K562 (cell line): ENCODE data around the gene LGALS3. TPM values are rescaled to one million over a fixed set of nuclear protein-coding genes. Genes with fewer than 3 reads are reported as not detected.
A peak's percentile ranks its signal among the peaks of the same experiment; 100 is the strongest.

Experiments
- CSDE1 ChIP-seq, 2 experiments: fragments of 450-650 bp; IDR thresholded peaks; 2 replicates each; pipeline ENCODE4 v1.6.1; 2016; ENCODE audit warnings: mild to moderate bottlenecking in 1 of 2
- MAFG ChIP-seq: fragments of 450-650 bp; conservative IDR thresholded peaks from 2 replicates; pipeline ENCODE4 v1.6.1; 2016; ENCODE audit warnings: missing genetic modification characterization, missing compliant biosample characterization
- MTF1 ChIP-seq: fragments of 250-450 bp; sonication (Bioruptor Pico); IDR thresholded peaks from 2 replicates; pipeline ENCODE4 v1.9.0; 2021; ENCODE audit warnings: moderate library complexity, mild to moderate bottlenecking, inconsistent platforms, borderline replicate concordance
- PRDM10 ChIP-seq: fragments of 450-650 bp; IDR thresholded peaks from 2 replicates; pipeline ENCODE4 v1.6.1; 2018; ENCODE audit not compliant: partially characterized antibody
- PTTG1 ChIP-seq: fragments of 450-650 bp; IDR thresholded peaks from 2 replicates; pipeline ENCODE4 v1.6.1; 2016; ENCODE audit warnings: low read depth, mild to moderate bottlenecking, missing genetic modification characterization, missing compliant biosample characterization
- RREB1 ChIP-seq: fragments of 250-450 bp; sonication (Bioruptor Pico); IDR thresholded peaks from 2 replicates; pipeline ENCODE4 v1.4.0; 2020
- SIX5 ChIP-seq, 2 experiments: IDR thresholded peaks; 2 replicates each; pipeline ENCODE4 v1.6.1; 2011; ENCODE audit warnings: low read length in 2 of 2, borderline replicate concordance in 1 of 2, low read depth in 1 of 2, mild to moderate bottlenecking in 1 of 2, moderate library complexity in 1 of 2; ENCODE audit not compliant: insufficient read depth in 1 of 2
- SMARCA5 ChIP-seq: fragments of 450-650 bp; IDR thresholded peaks from 2 replicates; pipeline ENCODE4 v1.6.1; 2016
- ZNF174 ChIP-seq: fragments of 250-450 bp; sonication (Bioruptor Pico); IDR thresholded peaks from 2 replicates; pipeline ENCODE4 v1.4.0; 2020; ENCODE audit warnings: mild to moderate bottlenecking
- ZNF212 ChIP-seq: fragments of 450-650 bp; formaldehyde crosslinking; IDR thresholded peaks from 2 replicates; pipeline ENCODE4 v1.4.0; 2020; ENCODE audit warnings: mild to moderate bottlenecking
- ZNF592 ChIP-seq: fragments of 450-650 bp; IDR thresholded peaks from 2 replicates; pipeline ENCODE4 v1.6.1; 2017; ENCODE audit warnings: antibody characterized with exemption, mild to moderate bottlenecking
- polyA plus RNA-seq, 8 experiments: library from polyadenylated mRNA; depleted of rRNA in 4 of 8; stranded (reverse) in 5 of 8; unstranded in 3 of 8; fragments of >200 nt; fragmentation: Nextera tagmentation in 2 of 8; fragmentation: Illumina TruSeq in 1 of 8; extraction: Ambion mirVana in 2 of 8; extraction: Trizol in 1 of 8; gene quantifications; 2 replicates each; pipeline versions ENCODE4 v1.2.1 to v1.2.3, GENCODE V29; 2011 to 2014; ENCODE audit warnings: inconsistent platforms in 1 of 8, missing spikeins in 1 of 8
- total RNA-seq, 7 experiments: library from RNA; depleted of rRNA in 6 of 7; stranded (reverse); fragments of >200 nt in 6 of 7; fragmentation: Illumina TruSeq in 2 of 7; extraction: Trizol in 2 of 7; gene quantifications; 2 replicates each; pipeline versions ENCODE4 v1.2.1 to v1.2.3, GENCODE V29; 2011 to 2021; ENCODE audit warnings: low replicate concordance in 1 of 7
- TF ChIP-seq, protein P1 (sequence below): fragments of 450-650 bp; formaldehyde crosslinking; IDR thresholded peaks from 2 replicates; pipeline ENCODE4 v1.4.0; 2020; ENCODE audit warnings: mild to moderate bottlenecking, moderate library complexity

LGALS3 gene
- total and polyA plus RNA-seq, 9 of the 15 experiments (the other 6 are each of a cell fraction or from before 2014, with no cell fraction given): 0.04 to 1.9 (median 1.1) TPM

DNA sequence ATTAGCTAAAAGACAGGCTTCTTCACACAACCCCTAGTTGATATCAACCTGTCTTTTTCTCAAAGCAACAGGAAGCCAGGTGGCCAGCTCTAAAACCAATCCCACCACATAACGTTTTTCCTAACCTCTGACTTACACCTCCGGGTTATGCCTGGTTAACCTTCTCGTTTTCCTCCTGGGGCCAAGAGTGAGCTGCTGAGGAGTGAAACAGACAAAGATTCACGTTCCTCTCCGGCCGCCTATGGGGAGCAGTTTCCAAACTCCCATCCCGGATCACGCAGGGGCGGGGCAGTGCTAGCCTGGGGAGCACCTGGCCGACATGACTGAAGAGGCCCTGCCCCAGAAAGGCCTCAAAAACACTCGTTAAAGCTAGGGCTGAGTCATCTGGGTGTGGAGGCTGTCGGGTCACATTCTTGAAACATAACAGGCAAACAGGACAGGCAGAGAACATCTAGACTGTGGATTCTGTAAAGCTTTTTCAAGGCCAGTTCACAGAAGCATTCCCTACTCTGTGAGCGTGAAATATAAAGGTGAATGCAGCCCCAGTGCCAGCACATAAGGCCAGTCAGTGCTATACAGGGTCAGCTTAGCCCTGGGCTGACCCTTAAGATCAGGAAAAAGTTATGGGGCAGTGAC lies 25.9 kb upstream of the LGALS3 start (continued):
- TF ChIP-seq PRDM10 (no peak), ZNF212 (CRISPR knock-in tag) (no peak), PTTG1 (tag) (no peak; the same call in 1 of the 2 replicates), ZNF174 (CRISPR knock-in tag) (no peak), SIX5 (IDR thresholded peaks at IDR 0.05; ENCODE audit: borderline replicate concordance in 1 of 2, insufficient read depth in 1 of 2, low read depth in 1 of 2, low read length in 2 of 2) (no peak), ZNF592 (peak; percentile 90), SMARCA5 (no peak), RREB1 (CRISPR knock-in tag) (no peak), MTF1 (CRISPR knock-in tag) (no peak), CSDE1 (IDR thresholded peaks at IDR 0.05) (0 out of 4 replicates have a peak, but pooled peaks of 1 of the 2 experiments have one; percentile 41), MAFG (tag) (peak; percentile 67)
- TF ChIP-seq, protein P1, sequence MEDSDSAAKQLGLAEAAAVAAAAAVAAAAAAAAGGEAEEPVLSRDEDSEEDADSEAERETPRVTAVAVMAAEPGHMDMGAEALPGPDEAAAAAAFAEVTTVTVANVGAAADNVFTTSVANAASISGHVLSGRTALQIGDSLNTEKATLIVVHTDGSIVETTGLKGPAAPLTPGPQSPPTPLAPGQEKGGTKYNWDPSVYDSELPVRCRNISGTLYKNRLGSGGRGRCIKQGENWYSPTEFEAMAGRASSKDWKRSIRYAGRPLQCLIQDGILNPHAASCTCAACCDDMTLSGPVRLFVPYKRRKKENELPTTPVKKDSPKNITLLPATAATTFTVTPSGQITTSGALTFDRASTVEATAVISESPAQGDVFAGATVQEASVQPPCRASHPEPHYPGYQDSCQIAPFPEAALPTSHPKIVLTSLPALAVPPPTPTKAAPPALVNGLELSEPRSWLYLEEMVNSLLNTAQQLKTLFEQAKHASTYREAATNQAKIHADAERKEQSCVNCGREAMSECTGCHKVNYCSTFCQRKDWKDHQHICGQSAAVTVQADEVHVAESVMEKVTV: no peak
